HCT116 (cell line): ENCODE results near the gene EEF2. TPM values are rescaled to one million over a fixed set of nuclear protein-coding genes. Genes with fewer than 3 reads are reported as not detected.

ENCODE experiments used
- ATAC-seq: fragments of 200-7000 bp; cut with Tn5 transposase; 2 replicates; pipeline ENCODE4 v1.9.1; 2020; ENCODE audit warnings: mild to moderate bottlenecking, moderate library complexity
- BruUV-seq: library from RNA; stranded (reverse); fragments of 400-500 nt; replicated peaks from 2 replicates; lab custom pipeline; 2021; lab: Mats Ljungman, UMichigan
- CTCF ChIA-PET: fragments of 300-600 bp; sonication (Branson Sonifier 250); formaldehyde crosslinking; loops from one replicate; lab custom pipeline; 2021; ENCODE audit warnings: antibody characterized with exemption; lab: Charles Lee
- POLR2A ChIA-PET: fragments of 300-600, 350-600 bp; sonication (Branson Sonifier 250); formaldehyde crosslinking; loops from one replicate; lab custom pipeline; 2021; ENCODE audit warnings: antibody characterized with exemption; lab: Charles Lee
- RAD21 ChIA-PET, 2 experiments: fragments of 300-600 bp; sonication (Branson Sonifier 250); formaldehyde crosslinking; loops; one replicate each; lab custom pipeline; 2023; ENCODE audit warnings: low total read pairs in 2 of 2; ENCODE audit not compliant: uncharacterized antibody in 2 of 2, unreplicated experiment in 2 of 2, low non-redundant PET in 1 of 2; lab: Charles Lee
- DNase-seq: peaks from one replicate; pipeline ENCODE4 v3.0.0-alpha.2; 2010; ENCODE audit warnings: low read depth, low spot score
- H2AFZ ChIP-seq: fragments of 200-600 bp; shearing (Covaris generic), sonication (generic); 2 replicates; pipeline ENCODE4 v1.6.1; 2017; ENCODE audit warnings: low read depth, mixed run types, mixed read lengths, antibody characterized with exemption, low read length; ENCODE audit not compliant: poor library complexity, severe bottlenecking
- H3K27ac ChIP-seq: 2 replicates; pipeline ENCODE4 v1.5.1; 2012; ENCODE audit warnings: low read depth, low read length
- H3K27me3 ChIP-seq: fragments of 200-600 bp; sonication (generic); 2 replicates; pipeline ENCODE4 v1.6.1; 2016; ENCODE audit warnings: mixed run types, low read length, mixed read lengths; ENCODE audit not compliant: insufficient read depth
- H3K36me3 ChIP-seq, 2 experiments: fragments of 200-500 bp in 1 of 2; fragments of 200-600 bp in 1 of 2; sonication (Bioruptor generic) in 1 of 2; sonication (generic) in 1 of 2; 2 replicates each; pipeline versions ENCODE4 v1.5.1 to v1.6.1; 2014 to 2016; ENCODE audit warnings: low read length in 2 of 2, inconsistent platforms in 1 of 2, mixed read lengths in 1 of 2, mixed run types in 1 of 2; ENCODE audit not compliant: insufficient read depth in 2 of 2, control insufficient read depth in 1 of 2
- H3K4me1 ChIP-seq, 2 experiments: fragments of 200-600 bp in 1 of 2; sonication (generic) in 1 of 2; 2 replicates each; pipeline versions ENCODE4 v1.5.1 to v1.6.1; 2012 to 2017; ENCODE audit warnings: low read length in 2 of 2, inconsistent platforms in 1 of 2, mild to moderate bottlenecking in 1 of 2, mixed read lengths in 1 of 2, mixed run types in 1 of 2, moderate library complexity in 1 of 2; ENCODE audit not compliant: insufficient read depth in 2 of 2, control insufficient read depth in 1 of 2
- H3K4me2 ChIP-seq: fragments of 200-600 bp; sonication (generic); 2 replicates; pipeline ENCODE4 v1.6.1; 2017; ENCODE audit warnings: mixed run types, low read length, mixed read lengths
- H3K4me3 ChIP-seq, 2 experiments: fragments of 200-600 bp in 1 of 2; sonication (generic) in 1 of 2; replicated peaks in 1 of 2; 2 replicates each; pipeline ENCODE4 v1.5.1; 2011 to 2016; ENCODE audit warnings: low read length in 2 of 2, control low read depth in 1 of 2, low read depth in 1 of 2, mild to moderate bottlenecking in 1 of 2, mixed read lengths in 1 of 2, mixed run types in 1 of 2
- H3K79me2 ChIP-seq: fragments of 200-600 bp; sonication (generic); 2 replicates; pipeline ENCODE4 v1.6.1; 2017; ENCODE audit warnings: mild to moderate bottlenecking, mixed run types, low read length, moderate library complexity, mixed read lengths; ENCODE audit not compliant: insufficient read depth
- H3K9ac ChIP-seq: fragments of 200-600 bp; sonication (generic); 2 replicates; pipeline ENCODE4 v1.6.1; 2016; ENCODE audit warnings: low read length, mixed read lengths
- H3K9me2 ChIP-seq: fragments of 200-600 bp; sonication (generic), shearing (Covaris generic); 2 replicates; pipeline ENCODE4 v1.6.1; 2017; ENCODE audit warnings: mixed run types, mild to moderate bottlenecking, moderate library complexity; ENCODE audit not compliant: insufficient read depth
- H3K9me3 ChIP-seq, 2 experiments: fragments of 200-500 bp in 1 of 2; fragments of 200-600 bp in 1 of 2; sonication (Bioruptor generic) in 1 of 2; sonication (generic) in 1 of 2; 2 replicates each; pipeline ENCODE4 v1.6.1; 2014 to 2017; ENCODE audit warnings: low read length in 2 of 2, mixed read lengths in 2 of 2, inconsistent platforms in 1 of 2, low read depth in 1 of 2, mild to moderate bottlenecking in 1 of 2, mixed run types in 1 of 2, moderate library complexity in 1 of 2; ENCODE audit not compliant: control insufficient read depth in 1 of 2, insufficient read depth in 1 of 2
- H4K20me1 ChIP-seq: fragments of 200-600 bp; sonication (generic), shearing (Covaris generic); 2 replicates; pipeline ENCODE4 v1.6.1; 2017; ENCODE audit warnings: mixed run types, mild to moderate bottlenecking, moderate library complexity; ENCODE audit not compliant: insufficient read depth
- EZH2 ChIP-seq: fragments of 200-600 bp; sonication (generic); IDR thresholded peaks from 2 replicates; pipeline ENCODE4 v1.6.1; 2017; ENCODE audit warnings: antibody characterized with exemption, mixed run types
- JUND ChIP-seq: IDR thresholded peaks from 2 replicates; pipeline ENCODE4 v1.6.1; 2012
- POLR2AphosphoS5 ChIP-seq: IDR thresholded peaks from 2 replicates; pipeline ENCODE4 v1.6.1; 2011; ENCODE audit warnings: mild to moderate bottlenecking, low read depth, low read length, moderate library complexity
- SIN3A ChIP-seq: IDR thresholded peaks from 2 replicates; pipeline ENCODE4 v1.6.1; 2012; ENCODE audit warnings: low read depth
- SP1 ChIP-seq: IDR thresholded peaks from 2 replicates; pipeline ENCODE4 v1.6.1; 2012; ENCODE audit warnings: low read depth
- ZFX ChIP-seq: fragments of 450-650 bp; IDR thresholded peaks from 2 replicates; pipeline ENCODE4 v1.6.1; 2017
- intact Hi-C: fragments of 100-400 bp; cut with micrococcal nuclease; formaldehyde crosslinking; loops from 2 replicates; pipeline ENCODE4 v1.10.0; 2022
- total RNA-seq: library from RNA; stranded (reverse); gene quantifications from one replicate; pipeline ENCODE4 v1.2.1, GENCODE V29; 2021; ENCODE audit not compliant: unreplicated experiment
- TF ChIP-seq, protein P1 (sequence below): IDR thresholded peaks from 2 replicates; pipeline ENCODE4 v1.6.1; 2011; ENCODE audit warnings: mild to moderate bottlenecking, low read length, moderate library complexity; ENCODE audit not compliant: insufficient replicate concordance; ENCODE audit errors: extremely low read depth
- TF ChIP-seq, protein P2 (sequence below): IDR thresholded peaks from 2 replicates; pipeline ENCODE4 v1.6.1; 2012

Gene EEF2
- total RNA-seq, 1 experiment from 2014 or later, result 3,796 TPM

DNA sequence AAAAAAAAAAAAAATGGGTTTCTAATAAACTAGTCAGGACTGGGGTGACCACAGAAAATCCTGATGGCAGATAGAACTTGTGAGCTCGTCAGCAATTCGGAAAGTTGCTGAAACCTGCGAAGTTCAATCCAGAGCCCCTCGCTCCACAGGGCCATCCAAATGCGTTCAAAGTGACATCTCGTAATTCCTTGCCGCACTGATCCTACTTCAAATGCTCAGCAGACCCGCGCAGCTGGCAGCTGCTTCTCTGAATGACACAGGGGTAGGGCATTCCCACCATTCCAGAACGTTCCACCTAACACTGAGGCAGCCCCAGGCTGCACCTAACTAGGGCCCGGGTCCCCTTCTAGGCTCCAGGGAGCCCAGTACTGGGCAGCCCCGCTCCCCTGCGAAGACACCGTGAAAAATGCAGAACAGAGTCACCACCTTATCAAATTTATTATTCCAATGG lies 9.6 kb downstream of the EEF2 start:
- H3K36me3 ChIP-seq, result peaks cover 43 to 53% of the 10 kb centered on the region in 2 experiments
- H3K4me2 ChIP-seq, result no peak overlapping the region
- H3K79me2 ChIP-seq, result peaks cover 57% of the 10 kb centered on the region
- intact Hi-C loops, result no loop called here
- no peaks in the 10 kb centered on the region for H3K27me3 ChIP-seq
- ChIA-PET CTCF (interaction anchor here (1.5 kb wide), 2 partner anchors 12 to 123 kb away, joined by 5 read pairs; no protein-coding TSS in a partner anchor), RAD21 (no interaction called here), POLR2A (interaction anchor here (0.5 to 1.5 kb wide), 3 partner anchors 9 to 160 kb away, joined by 3 to 9 read pairs (median 9); partner anchors contain the start of gene EEF2)
- TF ChIP-seq SIN3A (0 out of 2 replicates have a peak, but pooled peaks have one; percentile 10), SP1 (no peak), JUND (no peak), POLR2AphosphoS5 (0 out of 2 replicates have a peak, but pooled peaks have one; percentile 37), EZH2 (no peak), ZFX (no peak)
- TF ChIP-seq, protein P1, sequence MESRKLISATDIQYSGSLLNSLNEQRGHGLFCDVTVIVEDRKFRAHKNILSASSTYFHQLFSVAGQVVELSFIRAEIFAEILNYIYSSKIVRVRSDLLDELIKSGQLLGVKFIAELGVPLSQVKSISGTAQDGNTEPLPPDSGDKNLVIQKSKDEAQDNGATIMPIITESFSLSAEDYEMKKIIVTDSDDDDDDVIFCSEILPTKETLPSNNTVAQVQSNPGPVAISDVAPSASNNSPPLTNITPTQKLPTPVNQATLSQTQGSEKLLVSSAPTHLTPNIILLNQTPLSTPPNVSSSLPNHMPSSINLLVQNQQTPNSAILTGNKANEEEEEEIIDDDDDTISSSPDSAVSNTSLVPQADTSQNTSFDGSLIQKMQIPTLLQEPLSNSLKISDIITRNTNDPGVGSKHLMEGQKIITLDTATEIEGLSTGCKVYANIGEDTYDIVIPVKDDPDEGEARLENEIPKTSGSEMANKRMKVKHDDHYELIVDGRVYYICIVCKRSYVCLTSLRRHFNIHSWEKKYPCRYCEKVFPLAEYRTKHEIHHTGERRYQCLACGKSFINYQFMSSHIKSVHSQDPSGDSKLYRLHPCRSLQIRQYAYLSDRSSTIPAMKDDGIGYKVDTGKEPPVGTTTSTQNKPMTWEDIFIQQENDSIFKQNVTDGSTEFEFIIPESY, result no peak
- TF ChIP-seq, protein P2, sequence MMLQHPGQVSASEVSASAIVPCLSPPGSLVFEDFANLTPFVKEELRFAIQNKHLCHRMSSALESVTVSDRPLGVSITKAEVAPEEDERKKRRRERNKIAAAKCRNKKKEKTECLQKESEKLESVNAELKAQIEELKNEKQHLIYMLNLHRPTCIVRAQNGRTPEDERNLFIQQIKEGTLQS, result no peak
- no TSS peak for BruUV-seq
- H3K27ac ChIP-seq, result 0 out of 2 replicates have a peak overlapping the region, but pooled peaks have one; percentile 28
- H2AFZ ChIP-seq, result no peak overlapping the region
- H3K4me1 ChIP-seq, result peaks cover 0 to 14% of the 10 kb centered on the region in 2 experiments; a peak in 3 of 4 replicates
- H3K9me3 ChIP-seq, result no peaks in the 10 kb centered on the region
- no peak for DNase-seq
- H3K9ac ChIP-seq, result no peak overlapping the region
- peaks cover 44% of the 10 kb centered on the region; the same call in 1 of the 2 replicates for H4K20me1 ChIP-seq
- no peak for ATAC-seq
- H3K9me2 ChIP-seq, result no peaks in the 10 kb centered on the region
- no peak overlapping the region for H3K4me3 ChIP-seq
